Neural crest cell (in vitro differentiated cells): Measurements from ENCODE around the gene POU2F1. TPM values are rescaled to one million over a fixed set of nuclear protein-coding genes. Genes with fewer than 3 reads are reported as not detected.

ENCODE experiments used
- DNase-seq: peaks from one replicate; pipeline ENCODE4 v3.0.0; 2021; ENCODE audit warnings: low read depth, mixed read lengths, low spot score
- H3K27ac Mint-ChIP-seq: one replicate; pipeline ENCODE4 v1.8.0; 2021; ENCODE audit warnings: mild to moderate bottlenecking, mixed read lengths; ENCODE audit not compliant: unreplicated experiment
- H3K27me3 Mint-ChIP-seq: 2 replicates; pipeline ENCODE4 v1.8.0; 2021; ENCODE audit warnings: low read depth, mild to moderate bottlenecking, mixed read lengths
- H3K36me3 Mint-ChIP-seq: 2 replicates; pipeline ENCODE4 v1.8.0; 2021; ENCODE audit warnings: low read depth, mild to moderate bottlenecking, mixed read lengths
- H3K4me1 Mint-ChIP-seq: 2 replicates; pipeline ENCODE4 v1.8.0; 2021; ENCODE audit warnings: mixed read lengths
- H3K4me3 Mint-ChIP-seq: one replicate; pipeline ENCODE4 v1.8.0; 2021; ENCODE audit warnings: mild to moderate bottlenecking, mixed read lengths
- H3K9me3 Mint-ChIP-seq: 2 replicates; pipeline ENCODE4 v1.8.0; 2021; ENCODE audit warnings: mixed read lengths
- total RNA-seq: library from RNA; stranded (reverse); gene quantifications from 2 replicates; pipeline ENCODE4 v1.2.1, GENCODE V29; 2021
- TF ChIP-seq, protein P1 (sequence below): fragments of 200-600 bp; sonication (generic); conservative IDR thresholded peaks from 2 replicates; pipeline ENCODE4 v1.5.0; 2021; ENCODE audit warnings: antibody characterized with exemption, mild to moderate bottlenecking

Gene POU2F1
- total RNA-seq, 1 donor from 2014 or later: 40.1 TPM

DNA sequence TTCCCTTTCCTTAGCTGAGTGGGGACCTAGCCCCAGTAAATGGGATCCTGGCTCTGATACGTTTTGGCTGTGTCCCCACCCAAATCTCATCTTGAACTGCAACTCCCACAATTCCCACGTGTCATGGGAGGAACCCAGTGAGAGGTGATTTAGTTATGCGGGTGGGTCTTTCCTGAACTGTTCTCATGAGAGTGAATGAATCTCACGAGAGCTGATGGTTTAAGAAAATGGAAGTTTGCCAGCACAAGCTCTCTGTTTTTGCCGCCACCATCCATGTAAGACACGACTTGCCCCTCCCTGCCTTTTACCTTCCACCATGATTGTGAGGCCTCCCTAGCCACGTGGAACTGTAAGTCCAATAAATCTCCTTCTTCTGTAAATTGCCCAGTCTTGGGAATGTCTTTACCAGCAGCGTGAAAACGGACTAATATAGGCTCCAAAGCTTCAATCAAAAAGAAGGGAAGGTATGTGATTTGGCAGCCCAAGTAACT is 29.9 kb upstream of the POU2F1 start:
- no peak overlapping the region for H3K4me3 Mint-ChIP-seq
- H3K4me1 Mint-ChIP-seq: no peaks in the 10 kb centered on the region
- peaks cover 5% of the 10 kb centered on the region for H3K9me3 Mint-ChIP-seq
- H3K36me3 Mint-ChIP-seq: no peaks in the 10 kb centered on the region
- TF ChIP-seq, protein P1, sequence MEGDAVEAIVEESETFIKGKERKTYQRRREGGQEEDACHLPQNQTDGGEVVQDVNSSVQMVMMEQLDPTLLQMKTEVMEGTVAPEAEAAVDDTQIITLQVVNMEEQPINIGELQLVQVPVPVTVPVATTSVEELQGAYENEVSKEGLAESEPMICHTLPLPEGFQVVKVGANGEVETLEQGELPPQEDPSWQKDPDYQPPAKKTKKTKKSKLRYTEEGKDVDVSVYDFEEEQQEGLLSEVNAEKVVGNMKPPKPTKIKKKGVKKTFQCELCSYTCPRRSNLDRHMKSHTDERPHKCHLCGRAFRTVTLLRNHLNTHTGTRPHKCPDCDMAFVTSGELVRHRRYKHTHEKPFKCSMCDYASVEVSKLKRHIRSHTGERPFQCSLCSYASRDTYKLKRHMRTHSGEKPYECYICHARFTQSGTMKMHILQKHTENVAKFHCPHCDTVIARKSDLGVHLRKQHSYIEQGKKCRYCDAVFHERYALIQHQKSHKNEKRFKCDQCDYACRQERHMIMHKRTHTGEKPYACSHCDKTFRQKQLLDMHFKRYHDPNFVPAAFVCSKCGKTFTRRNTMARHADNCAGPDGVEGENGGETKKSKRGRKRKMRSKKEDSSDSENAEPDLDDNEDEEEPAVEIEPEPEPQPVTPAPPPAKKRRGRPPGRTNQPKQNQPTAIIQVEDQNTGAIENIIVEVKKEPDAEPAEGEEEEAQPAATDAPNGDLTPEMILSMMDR: no peak
- no peak overlapping the region for H3K27ac Mint-ChIP-seq
- no peak for DNase-seq
- H3K27me3 Mint-ChIP-seq: peaks cover 34% of the 10 kb centered on the region

DNA sequence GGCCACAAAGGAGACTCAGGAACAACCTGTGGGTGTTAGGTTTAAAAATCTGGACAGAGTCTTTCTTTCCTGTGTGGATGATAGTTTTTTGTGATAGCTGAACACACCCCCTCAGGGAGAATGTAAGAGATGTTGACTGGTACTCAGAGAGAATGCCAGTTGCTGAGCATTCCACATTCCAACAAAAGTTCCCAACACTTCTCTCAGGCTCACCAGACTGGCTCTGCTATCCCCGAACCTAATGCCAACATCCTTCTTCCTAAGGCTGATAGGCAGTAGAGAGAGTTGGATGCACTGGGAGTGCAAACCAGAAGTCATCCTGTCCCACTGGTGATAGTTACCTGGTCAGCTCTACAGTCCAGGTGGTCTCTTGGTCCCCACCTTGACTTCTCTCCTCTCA is 28.7 kb upstream of the POU2F1 start:
- no peak for DNase-seq
- no peak overlapping the region for H3K27ac Mint-ChIP-seq
- H3K27me3 Mint-ChIP-seq: peaks cover 40% of the 10 kb centered on the region
- TF ChIP-seq, protein P1: no peak
- H3K9me3 Mint-ChIP-seq: peaks cover 2% of the 10 kb centered on the region
- no peak overlapping the region for H3K4me3 Mint-ChIP-seq
- no peaks in the 10 kb centered on the region for H3K36me3 Mint-ChIP-seq
- peaks cover 5% of the 10 kb centered on the region for H3K4me1 Mint-ChIP-seq

DNA sequence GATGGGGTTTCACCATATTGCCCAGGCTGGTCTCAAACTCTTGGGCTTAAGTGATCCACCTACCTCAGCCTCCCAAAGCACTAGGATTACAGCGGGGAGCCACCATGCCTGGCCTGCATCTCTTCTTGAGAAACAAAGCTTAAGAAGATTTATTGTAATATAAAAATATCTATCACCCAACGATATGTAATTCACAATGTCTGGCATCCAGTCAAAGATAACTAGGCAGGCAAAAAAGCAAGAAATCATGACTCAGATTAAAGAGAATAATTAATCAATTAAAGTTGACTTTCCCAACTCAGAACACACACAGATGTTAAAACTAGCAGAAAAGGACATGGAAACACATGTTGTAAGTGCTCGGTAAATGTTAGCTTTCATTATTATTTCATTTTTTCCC is 26.5 kb upstream of the POU2F1 start:
- no peak overlapping the region for H3K4me3 Mint-ChIP-seq
- H3K36me3 Mint-ChIP-seq: no peaks in the 10 kb centered on the region
- no peaks in the 10 kb centered on the region for H3K9me3 Mint-ChIP-seq
- H3K27ac Mint-ChIP-seq: no peak overlapping the region
- peaks cover 49% of the 10 kb centered on the region for H3K27me3 Mint-ChIP-seq
- no peak for DNase-seq
- TF ChIP-seq, protein P1: no peak
- H3K4me1 Mint-ChIP-seq: peaks cover 23% of the 10 kb centered on the region

DNA sequence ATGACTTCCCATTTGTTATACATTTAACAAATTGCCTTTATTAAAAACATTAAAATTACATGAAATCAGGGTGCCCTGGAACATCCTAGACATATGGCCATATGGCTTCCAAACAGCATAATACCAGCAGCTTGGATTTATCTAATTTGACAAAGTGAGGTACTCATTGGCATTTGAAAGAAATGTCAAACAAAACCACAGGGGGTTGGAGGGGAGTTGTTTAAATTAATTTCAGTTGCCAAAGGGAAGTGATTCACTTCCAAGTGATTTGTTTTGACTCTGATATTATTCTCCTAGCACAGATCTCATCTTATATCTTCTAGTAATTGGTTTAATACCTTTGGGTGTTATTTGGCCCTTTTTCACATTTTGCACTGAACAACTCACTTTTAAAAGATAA is 24.5 kb upstream of the POU2F1 start:
- Mint-ChIP-seq H3K36me3 (no peaks in the 10 kb centered on the region), H3K9me3 (no peaks in the 10 kb centered on the region), H3K4me3 (no peak overlapping the region), H3K4me1 (peaks cover 24% of the 10 kb centered on the region), H3K27me3 (peaks cover 41% of the 10 kb centered on the region), H3K27ac (no peak overlapping the region)
- TF ChIP-seq, protein P1: no peak
- DNase-seq: no peak

DNA sequence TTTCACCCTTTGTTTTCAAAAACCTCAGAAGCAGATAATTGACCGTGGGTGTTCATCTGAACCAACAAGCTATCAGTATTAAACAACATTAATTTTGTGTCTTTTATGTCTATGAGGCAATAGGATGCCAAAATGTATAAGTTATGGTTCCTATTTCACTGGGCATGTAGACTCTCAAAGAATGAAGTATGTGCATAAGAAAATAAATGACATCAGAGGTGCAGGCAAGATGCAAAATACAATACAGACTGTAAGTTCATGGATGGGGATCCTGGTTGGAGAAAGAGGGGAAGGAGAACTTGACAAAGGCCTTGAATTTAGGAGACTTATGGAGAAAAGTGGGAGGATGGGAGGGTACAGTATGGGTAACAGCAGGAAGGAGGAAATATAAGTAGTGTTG is 23.4 kb upstream of the POU2F1 start:
- Mint-ChIP-seq H3K27me3 (peaks cover 41% of the 10 kb centered on the region), H3K27ac (peak overlapping the region; percentile 2), H3K9me3 (no peaks in the 10 kb centered on the region), H3K4me1 (peaks cover 24% of the 10 kb centered on the region), H3K36me3 (no peaks in the 10 kb centered on the region), H3K4me3 (no peak overlapping the region)
- TF ChIP-seq, protein P1: no peak
- DNase-seq: no peak

DNA sequence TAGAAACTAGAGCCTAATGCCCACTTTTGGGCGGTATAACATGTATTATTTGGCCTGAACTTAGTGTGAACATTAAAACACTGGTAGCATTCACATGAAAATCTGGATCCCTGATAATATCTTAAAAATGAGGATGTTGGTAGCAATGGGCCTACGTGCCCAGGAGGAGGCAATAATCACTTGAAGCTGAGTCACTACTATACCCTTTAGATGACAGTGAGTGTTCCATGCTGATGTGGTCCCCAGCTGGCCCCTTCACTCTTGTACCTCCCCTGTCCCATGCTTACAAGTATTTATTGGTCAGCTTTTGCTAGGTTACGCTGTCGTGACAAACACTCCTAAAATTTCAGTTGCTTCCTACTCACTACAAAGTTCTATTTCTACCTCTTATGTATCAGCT is 23.0 kb upstream of the POU2F1 start:
- Mint-ChIP-seq H3K27ac (no peak overlapping the region), H3K27me3 (peaks cover 39% of the 10 kb centered on the region), H3K36me3 (no peaks in the 10 kb centered on the region), H3K9me3 (no peaks in the 10 kb centered on the region), H3K4me1 (peaks cover 24% of the 10 kb centered on the region), H3K4me3 (no peak overlapping the region)
- DNase-seq: no peak
- TF ChIP-seq, protein P1: no peak
